GM23338 (cell line): Measurements from ENCODE around the gene BAHCC1. TPM values are rescaled to one million over a fixed set of nuclear protein-coding genes. Genes with fewer than 3 reads are reported as not detected.

ENCODE experiments used
- ATAC-seq: fragments of 200-7000 bp; cut with Tn5 transposase; 3 replicates; pipeline ENCODE4 v1.9.1; 2020
- DNase-seq: peaks from one replicate; pipeline ENCODE4 v3.0.0-alpha.2; 2015; ENCODE audit warnings: low spot score
- H2AFZ ChIP-seq: fragments of 200-600 bp; sonication (generic); 2 replicates; pipeline ENCODE4 v1.8.0; 2016; ENCODE audit warnings: antibody characterized with exemption, mild to moderate bottlenecking, moderate library complexity
- H3F3A ChIP-seq: fragments of 200-600 bp; sonication (generic); replicated peaks from 2 replicates; pipeline ENCODE4 v1.8.0; 2017; ENCODE audit warnings: antibody characterized with exemption, mixed run types, low read depth
- H3K27ac ChIP-seq: fragments of 200-600 bp; sonication (generic); 2 replicates; pipeline ENCODE4 v1.6.1; 2016; ENCODE audit warnings: low read depth
- H3K27me3 ChIP-seq: fragments of 200-600 bp; sonication (generic); 2 replicates; pipeline ENCODE4 v1.8.0; 2016; ENCODE audit warnings: mild to moderate bottlenecking, mixed run types, moderate library complexity; ENCODE audit not compliant: insufficient read depth
- H3K36me3 ChIP-seq: fragments of 200-600 bp; sonication (generic); 2 replicates; pipeline ENCODE4 v1.8.0; 2016; ENCODE audit warnings: mild to moderate bottlenecking; ENCODE audit not compliant: insufficient read depth
- H3K4me1 ChIP-seq: fragments of 200-600 bp; sonication (generic); 2 replicates; pipeline ENCODE4 v1.8.0; 2016; ENCODE audit warnings: mild to moderate bottlenecking, moderate library complexity; ENCODE audit not compliant: insufficient read depth
- H3K4me2 ChIP-seq: fragments of 200-600 bp; sonication (generic); 2 replicates; pipeline ENCODE4 v1.7.1; 2017; ENCODE audit warnings: mixed run types
- H3K4me3 ChIP-seq: fragments of 200-600 bp; sonication (generic); 2 replicates; pipeline ENCODE4 v1.6.1; 2016; ENCODE audit warnings: mixed run types
- H3K79me2 ChIP-seq: fragments of 200-600 bp; sonication (generic); replicated peaks from 2 replicates; pipeline ENCODE4 v1.8.0; 2017; ENCODE audit warnings: mild to moderate bottlenecking; ENCODE audit not compliant: insufficient read depth
- H3K9me2 ChIP-seq: fragments of 200-600 bp; sonication (generic); 2 replicates; pipeline ENCODE4 v1.8.0; 2017; ENCODE audit not compliant: insufficient read depth
- H4K20me1 ChIP-seq: fragments of 200-600 bp; sonication (generic); replicated peaks from 2 replicates; pipeline ENCODE4 v1.8.0; 2017; ENCODE audit warnings: mild to moderate bottlenecking; ENCODE audit not compliant: insufficient read depth
- H3K27ac Mint-ChIP-seq: 2 replicates; pipeline ENCODE4 v1.8.0; 2020; ENCODE audit warnings: inconsistent platforms, mild to moderate bottlenecking, moderate library complexity, mixed read lengths
- H3K27me3 Mint-ChIP-seq: 3 replicates; pipeline ENCODE4 v1.8.0; 2022; ENCODE audit warnings: low read depth, mild to moderate bottlenecking, moderate library complexity, mixed read lengths, inconsistent platforms; ENCODE audit not compliant: insufficient read depth, poor library complexity
- H3K36me3 Mint-ChIP-seq: 3 replicates; pipeline ENCODE4 v1.8.0; 2021; ENCODE audit warnings: low read depth, mild to moderate bottlenecking, inconsistent platforms, moderate library complexity, mixed read lengths
- H3K4me1 Mint-ChIP-seq: 3 replicates; pipeline ENCODE4 v1.8.0; 2020; ENCODE audit warnings: mild to moderate bottlenecking, inconsistent platforms, mixed read lengths
- H3K4me3 Mint-ChIP-seq: 3 replicates; pipeline ENCODE4 v1.8.0; 2021; ENCODE audit warnings: moderate library complexity, mild to moderate bottlenecking, inconsistent platforms, mixed read lengths
- H3K9me3 Mint-ChIP-seq: 3 replicates; pipeline ENCODE4 v1.8.0; 2020; ENCODE audit warnings: moderate library complexity, mild to moderate bottlenecking, inconsistent platforms, mixed read lengths
- CREB1 ChIP-seq: fragments of 250-450 bp; sonication (Bioruptor Pico); IDR thresholded peaks from 2 replicates; pipeline ENCODE4 v1.5.0; 2020; ENCODE audit warnings: low read depth, mild to moderate bottlenecking, moderate library complexity
- CTCF ChIP-seq, 2 experiments: fragments of 200-600 bp in 1 of 2; sonication (generic) in 1 of 2; conservative IDR thresholded peaks; 2 replicates each; pipeline versions ENCODE4 v1.5.1 to v1.6.1; 2016 to 2017; ENCODE audit warnings: antibody characterized with exemption in 2 of 2, low read depth in 2 of 2, mild to moderate bottlenecking in 2 of 2, moderate library complexity in 1 of 2
- ETS1 ChIP-seq: IDR thresholded peaks from 2 replicates; pipeline ENCODE4 v1.6.1; 2016; ENCODE audit warnings: antibody characterized with exemption
- EZH2 ChIP-seq: fragments of 200-600 bp; sonication (generic); IDR thresholded peaks from one replicate; pipeline ENCODE4 v1.8.0; 2017; ENCODE audit warnings: antibody characterized with exemption, mild to moderate bottlenecking, low read depth; ENCODE audit not compliant: unreplicated experiment
- EZH2phosphoT487 ChIP-seq: fragments of 200-600 bp; sonication (generic); IDR thresholded peaks from one replicate; pipeline ENCODE4 v1.8.1; 2018; ENCODE audit warnings: antibody characterized with exemption; ENCODE audit not compliant: unreplicated experiment
- JUNB ChIP-seq: IDR thresholded peaks from one replicate; pipeline ENCODE4 v1.6.1; 2016; ENCODE audit warnings: antibody characterized with exemption; ENCODE audit not compliant: unreplicated experiment
- NANOG ChIP-seq: IDR thresholded peaks from 2 replicates; pipeline ENCODE4 v1.6.1; 2016; ENCODE audit warnings: antibody characterized with exemption, borderline replicate concordance
- POLR2AphosphoS5 ChIP-seq: IDR thresholded peaks from 2 replicates; pipeline ENCODE4 v1.6.1; 2016; ENCODE audit warnings: antibody characterized with exemption, low read depth
- STAT1 ChIP-seq: IDR thresholded peaks from one replicate; pipeline ENCODE4 v1.6.1; 2016; ENCODE audit warnings: antibody characterized with exemption; ENCODE audit not compliant: unreplicated experiment
- ZNF114 ChIP-seq: fragments of 250-450 bp; sonication (Bioruptor Pico); IDR thresholded peaks from 2 replicates; pipeline ENCODE4 v1.5.0; 2020; ENCODE audit warnings: mild to moderate bottlenecking, moderate library complexity
- polyA plus RNA-seq: library from polyadenylated mRNA; unstranded; fragments of >200 nt; fragmentation: Nextera tagmentation; extraction: Ambion mirVana; gene quantifications from 2 replicates; pipeline ENCODE4 v1.2.1, GENCODE V29; 2016
- total RNA-seq: library from RNA; depleted of rRNA; stranded (reverse); fragments of >200 nt; shearing (Covaris generic); gene quantifications from 2 replicates; pipeline ENCODE4 v1.2.3, GENCODE V29; 2014
- TF ChIP-seq, protein P1 (sequence below): IDR thresholded peaks from one replicate; pipeline ENCODE4 v1.6.1; 2018; ENCODE audit warnings: antibody characterized with exemption; ENCODE audit not compliant: unreplicated experiment

Gene BAHCC1
- total and polyA plus RNA-seq, 2 experiments from 2014 or later = 0.24 to 1.1 TPM

GRCh38 chr17:81473019-81473418, 77.8 kb downstream of the BAHCC1 start (continued):
- no peak for TF ChIP-seq CTCF (conservative IDR thresholded peaks at IDR 0.05; ENCODE audit: low read depth in 2 of 2)
- TF ChIP-seq CREB1 (CRISPR knock-in tag) = no peak
- no peak for TF ChIP-seq STAT1
- TF ChIP-seq EZH2phosphoT487 = no peak
- TF ChIP-seq POLR2AphosphoS5 = no peak
- TF ChIP-seq NANOG = no peak
- TF ChIP-seq, protein P1, sequence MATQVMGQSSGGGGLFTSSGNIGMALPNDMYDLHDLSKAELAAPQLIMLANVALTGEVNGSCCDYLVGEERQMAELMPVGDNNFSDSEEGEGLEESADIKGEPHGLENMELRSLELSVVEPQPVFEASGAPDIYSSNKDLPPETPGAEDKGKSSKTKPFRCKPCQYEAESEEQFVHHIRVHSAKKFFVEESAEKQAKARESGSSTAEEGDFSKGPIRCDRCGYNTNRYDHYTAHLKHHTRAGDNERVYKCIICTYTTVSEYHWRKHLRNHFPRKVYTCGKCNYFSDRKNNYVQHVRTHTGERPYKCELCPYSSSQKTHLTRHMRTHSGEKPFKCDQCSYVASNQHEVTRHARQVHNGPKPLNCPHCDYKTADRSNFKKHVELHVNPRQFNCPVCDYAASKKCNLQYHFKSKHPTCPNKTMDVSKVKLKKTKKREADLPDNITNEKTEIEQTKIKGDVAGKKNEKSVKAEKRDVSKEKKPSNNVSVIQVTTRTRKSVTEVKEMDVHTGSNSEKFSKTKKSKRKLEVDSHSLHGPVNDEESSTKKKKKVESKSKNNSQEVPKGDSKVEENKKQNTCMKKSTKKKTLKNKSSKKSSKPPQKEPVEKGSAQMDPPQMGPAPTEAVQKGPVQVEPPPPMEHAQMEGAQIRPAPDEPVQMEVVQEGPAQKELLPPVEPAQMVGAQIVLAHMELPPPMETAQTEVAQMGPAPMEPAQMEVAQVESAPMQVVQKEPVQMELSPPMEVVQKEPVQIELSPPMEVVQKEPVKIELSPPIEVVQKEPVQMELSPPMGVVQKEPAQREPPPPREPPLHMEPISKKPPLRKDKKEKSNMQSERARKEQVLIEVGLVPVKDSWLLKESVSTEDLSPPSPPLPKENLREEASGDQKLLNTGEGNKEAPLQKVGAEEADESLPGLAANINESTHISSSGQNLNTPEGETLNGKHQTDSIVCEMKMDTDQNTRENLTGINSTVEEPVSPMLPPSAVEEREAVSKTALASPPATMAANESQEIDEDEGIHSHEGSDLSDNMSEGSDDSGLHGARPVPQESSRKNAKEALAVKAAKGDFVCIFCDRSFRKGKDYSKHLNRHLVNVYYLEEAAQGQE = no peak
- no peak for TF ChIP-seq ZNF114 (CRISPR knock-in tag)
- no peak for TF ChIP-seq ETS1

GRCh38 chr17:81474958-81475357, 79.7 kb downstream of the BAHCC1 start:
- ATAC-seq (no peak), DNase-seq (no peak)
- no peaks in the 10 kb centered on the region for H3K36me3 ChIP-seq
- H3K9me3 Mint-ChIP-seq = peaks cover 3% of the 10 kb centered on the region; the same call in 2 of the 3 replicates
- no peaks in the 10 kb centered on the region for H3F3A ChIP-seq
- no peaks in the 10 kb centered on the region for H3K4me1 ChIP-seq
- H3K27ac Mint-ChIP-seq = no peak overlapping the region
- peaks cover 3% of the 10 kb centered on the region; the same call in 1 of the 2 replicates for H3K27me3 ChIP-seq
- no peak overlapping the region for H3K27ac ChIP-seq
- no peak overlapping the region for H3K4me2 ChIP-seq
- no peaks in the 10 kb centered on the region for H3K9me2 ChIP-seq
- H3K4me3 ChIP-seq = no peak overlapping the region
- H3K27me3 Mint-ChIP-seq = peaks cover 14% of the 10 kb centered on the region
- H3K36me3 Mint-ChIP-seq = no peaks in the 10 kb centered on the region; the same call in 2 of the 3 replicates
- H3K4me3 Mint-ChIP-seq = no peak overlapping the region
- no peak overlapping the region for H2AFZ ChIP-seq
- no peaks in the 10 kb centered on the region; the same call in 2 of the 3 replicates for H3K4me1 Mint-ChIP-seq
- H3K79me2 ChIP-seq = no peaks in the 10 kb centered on the region
- no peaks in the 10 kb centered on the region for H4K20me1 ChIP-seq
- TF ChIP-seq EZH2 = no peak
- TF ChIP-seq ETS1 = no peak
- TF ChIP-seq, protein P1 = no peak
- TF ChIP-seq STAT1 = no peak
- no peak for TF ChIP-seq JUNB
